Lower leg skin (tissue), 3 donors: ENCODE data around the gene IQCH.

Experiments
- CTCF ChIP-seq, 3 donors: fragments of 450-650 bp; IDR thresholded peaks; one replicate each; pipeline ENCODE4 v1.5.1; 2016; ENCODE audit warnings: antibody characterized with exemption in 3 of 3, mild to moderate bottlenecking in 3 of 3, moderate library complexity in 2 of 3
- POLR2A ChIP-seq, 2 donors: fragments of 450-650 bp; IDR thresholded peaks; one replicate each; pipeline ENCODE4 v1.6.1; 2016 to 2017; ENCODE audit warnings: antibody characterized with exemption in 2 of 2, mild to moderate bottlenecking in 1 of 2, moderate library complexity in 1 of 2

GRCh38 chr15:67311731-67312130 is 57.1 kb downstream of the IQCH start:
- TF ChIP-seq CTCF (IDR thresholded peaks at IDR 0.05): no peak
- TF ChIP-seq POLR2A (IDR thresholded peaks at IDR 0.05): no peak
